Measurements from ENCODE around the gene RWDD4.

GRCh38 chr4:183594823-183595222, 64.2 kb downstream of the RWDD4 start:
- TF ChIP-seq, protein P1, sequence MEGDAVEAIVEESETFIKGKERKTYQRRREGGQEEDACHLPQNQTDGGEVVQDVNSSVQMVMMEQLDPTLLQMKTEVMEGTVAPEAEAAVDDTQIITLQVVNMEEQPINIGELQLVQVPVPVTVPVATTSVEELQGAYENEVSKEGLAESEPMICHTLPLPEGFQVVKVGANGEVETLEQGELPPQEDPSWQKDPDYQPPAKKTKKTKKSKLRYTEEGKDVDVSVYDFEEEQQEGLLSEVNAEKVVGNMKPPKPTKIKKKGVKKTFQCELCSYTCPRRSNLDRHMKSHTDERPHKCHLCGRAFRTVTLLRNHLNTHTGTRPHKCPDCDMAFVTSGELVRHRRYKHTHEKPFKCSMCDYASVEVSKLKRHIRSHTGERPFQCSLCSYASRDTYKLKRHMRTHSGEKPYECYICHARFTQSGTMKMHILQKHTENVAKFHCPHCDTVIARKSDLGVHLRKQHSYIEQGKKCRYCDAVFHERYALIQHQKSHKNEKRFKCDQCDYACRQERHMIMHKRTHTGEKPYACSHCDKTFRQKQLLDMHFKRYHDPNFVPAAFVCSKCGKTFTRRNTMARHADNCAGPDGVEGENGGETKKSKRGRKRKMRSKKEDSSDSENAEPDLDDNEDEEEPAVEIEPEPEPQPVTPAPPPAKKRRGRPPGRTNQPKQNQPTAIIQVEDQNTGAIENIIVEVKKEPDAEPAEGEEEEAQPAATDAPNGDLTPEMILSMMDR (conservative IDR thresholded peaks at IDR 0.05; ENCODE audit: low read depth, low read length), result no peak
- TF ChIP-seq CHD1 (IDR thresholded peaks at IDR 0.05; ENCODE audit: low read depth, low read length), result no peak
- TF ChIP-seq POLR2A (IDR thresholded peaks at IDR 0.05; ENCODE audit: low read depth, low read length), result no peak
- no peak for TF ChIP-seq USF2 (IDR thresholded peaks at IDR 0.05; ENCODE audit: low read depth, low read length)
- TF ChIP-seq FOS (IDR thresholded peaks at IDR 0.05; ENCODE audit: low read depth, low read length), result no peak
- TF ChIP-seq SMC3 (IDR thresholded peaks at IDR 0.05; ENCODE audit: low read depth, low read length), result no peak
- no peak for TF ChIP-seq RAD21 (IDR thresholded peaks at IDR 0.05; ENCODE audit: low read length)
